NCI-H345 treated with DMSO at 0.1 percent for 48 hours (cell line): ENCODE results near the gene PRDM2.

Experiments
- DNase-seq: peaks from one replicate; lab custom pipeline; 2025; ENCODE audit not compliant: unreplicated experiment; lab: John Stamatoyannopoulos, UW

Gene PRDM2

DNA sequence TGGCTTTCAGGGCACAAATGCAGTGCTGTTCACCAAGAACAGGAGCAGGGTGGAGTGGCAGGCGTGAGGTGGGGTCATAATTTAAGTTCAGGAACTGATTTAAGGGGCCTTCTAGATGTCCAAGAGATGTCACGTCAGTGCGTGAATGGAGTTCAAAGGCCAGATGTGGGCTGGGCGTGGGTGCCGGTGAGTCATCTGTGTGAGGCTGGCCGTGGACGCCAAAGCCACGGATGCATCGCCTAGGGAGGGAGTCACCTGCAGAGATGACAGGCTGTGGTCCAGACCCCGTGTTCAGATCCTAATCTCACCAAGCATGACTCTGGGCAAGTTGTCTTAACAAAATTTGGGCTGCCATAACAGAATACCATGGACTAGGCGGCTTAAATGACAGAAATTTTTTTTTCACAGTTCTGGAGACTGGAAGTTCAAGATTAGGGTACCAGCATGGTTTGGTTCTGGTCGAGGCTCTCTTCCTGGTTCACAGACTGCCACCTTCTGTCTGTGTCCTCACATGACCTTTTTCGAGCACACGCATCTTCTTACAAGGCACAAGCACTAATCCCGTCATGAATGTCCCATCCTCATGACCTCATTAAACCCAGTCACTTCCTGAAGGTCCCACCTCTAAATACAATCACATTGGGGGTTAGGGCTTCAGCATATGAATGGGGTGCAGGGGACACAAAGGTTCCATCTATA, 109.6 kb downstream of the PRDM2 start:
- DNase-seq: no peak

DNA sequence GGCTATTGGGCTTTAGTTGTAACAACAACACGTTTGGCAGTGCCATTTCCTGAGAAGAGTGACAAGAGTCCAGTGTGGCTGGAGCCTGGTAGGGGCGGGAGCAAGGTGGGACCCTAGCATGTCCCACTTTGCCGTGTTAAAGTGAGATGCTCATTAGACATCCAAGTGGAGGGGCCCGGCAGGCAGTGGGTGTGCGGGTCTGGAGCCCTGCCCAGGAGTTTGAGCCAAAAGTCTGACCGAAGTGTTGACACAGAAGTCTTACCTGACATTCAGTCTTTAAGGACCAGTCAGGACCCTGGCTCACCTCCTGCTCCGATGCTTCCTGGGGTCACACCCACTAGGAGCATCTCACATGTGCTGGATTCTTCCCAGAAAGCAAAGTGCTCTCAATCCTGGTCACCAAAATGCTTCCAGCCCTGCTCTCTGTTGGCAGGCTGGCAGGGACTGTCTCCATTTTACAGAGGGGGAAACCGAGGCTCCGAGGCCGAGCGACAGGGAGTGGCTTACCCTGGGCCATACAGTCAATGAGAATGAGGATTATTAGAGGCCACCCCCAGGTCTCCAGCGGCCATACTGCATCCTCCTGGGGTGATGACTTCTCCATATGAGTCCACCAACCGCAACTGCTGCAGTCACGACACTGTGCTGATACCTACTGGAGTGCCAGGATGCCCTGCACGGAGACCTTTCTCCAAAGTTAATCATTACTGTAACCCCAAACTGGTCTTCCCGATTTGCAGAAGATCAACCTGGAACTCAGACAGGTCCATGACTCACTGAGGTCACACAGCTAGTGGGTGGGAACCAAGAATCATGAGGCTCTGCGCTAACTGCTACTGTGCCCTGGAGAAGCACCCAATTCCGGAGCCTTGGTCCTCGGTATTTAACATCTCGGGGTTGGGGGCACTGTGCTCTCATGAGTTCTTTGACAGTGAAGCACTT, 112.7 kb downstream of the PRDM2 start:
- no peak for DNase-seq

DNA sequence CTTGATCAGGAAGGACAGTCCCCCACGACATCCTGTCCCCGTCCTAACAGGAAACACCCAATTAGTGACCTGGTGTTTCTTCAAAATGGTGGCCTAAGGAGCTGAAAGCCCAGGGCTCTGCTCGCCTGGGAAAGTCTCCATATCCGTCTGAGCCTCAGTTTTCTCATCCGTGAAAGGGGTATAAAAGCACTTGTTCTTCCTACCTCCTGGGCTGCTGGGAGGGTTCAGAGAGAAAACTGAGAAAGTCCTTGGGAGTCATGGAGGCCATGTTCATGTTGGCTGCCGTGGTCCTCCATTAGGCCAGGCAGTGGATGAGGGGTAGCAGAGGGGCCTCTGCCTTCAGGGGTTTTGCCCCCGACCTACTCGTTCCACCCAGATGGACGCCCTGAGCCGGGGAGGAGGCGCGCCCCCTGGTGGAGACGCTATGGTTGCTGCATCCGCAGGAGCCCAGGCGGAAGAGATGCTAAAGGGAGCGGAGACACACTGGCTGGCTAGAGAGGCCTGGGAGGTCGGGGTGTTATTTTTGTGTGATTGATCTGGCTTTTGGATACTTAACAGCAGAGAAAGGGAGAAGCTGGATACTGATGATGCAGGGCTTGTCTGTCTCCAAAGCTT, 113.5 kb downstream of the PRDM2 start:
- no peak for DNase-seq

DNA sequence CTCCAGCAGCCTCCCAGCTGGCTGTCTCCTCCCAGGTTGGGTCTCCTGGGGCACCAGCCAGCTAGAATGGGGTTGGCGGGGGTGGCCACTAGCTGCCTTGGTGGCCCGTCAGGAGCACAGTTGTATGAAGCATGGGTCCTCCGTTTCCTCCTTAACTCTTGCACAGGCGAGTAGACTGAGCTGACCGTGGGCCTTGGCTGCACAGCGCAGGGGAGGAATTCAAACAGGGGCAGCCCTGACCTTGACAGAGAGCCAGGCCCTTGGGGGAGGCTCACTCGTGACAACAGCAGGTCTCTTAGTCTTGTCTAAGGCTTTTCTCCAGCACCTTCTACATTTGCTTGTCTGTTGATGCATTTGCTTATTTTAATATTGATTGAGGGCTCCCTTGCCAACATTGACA, 114.1 kb downstream of the PRDM2 start:
- no peak for DNase-seq

DNA sequence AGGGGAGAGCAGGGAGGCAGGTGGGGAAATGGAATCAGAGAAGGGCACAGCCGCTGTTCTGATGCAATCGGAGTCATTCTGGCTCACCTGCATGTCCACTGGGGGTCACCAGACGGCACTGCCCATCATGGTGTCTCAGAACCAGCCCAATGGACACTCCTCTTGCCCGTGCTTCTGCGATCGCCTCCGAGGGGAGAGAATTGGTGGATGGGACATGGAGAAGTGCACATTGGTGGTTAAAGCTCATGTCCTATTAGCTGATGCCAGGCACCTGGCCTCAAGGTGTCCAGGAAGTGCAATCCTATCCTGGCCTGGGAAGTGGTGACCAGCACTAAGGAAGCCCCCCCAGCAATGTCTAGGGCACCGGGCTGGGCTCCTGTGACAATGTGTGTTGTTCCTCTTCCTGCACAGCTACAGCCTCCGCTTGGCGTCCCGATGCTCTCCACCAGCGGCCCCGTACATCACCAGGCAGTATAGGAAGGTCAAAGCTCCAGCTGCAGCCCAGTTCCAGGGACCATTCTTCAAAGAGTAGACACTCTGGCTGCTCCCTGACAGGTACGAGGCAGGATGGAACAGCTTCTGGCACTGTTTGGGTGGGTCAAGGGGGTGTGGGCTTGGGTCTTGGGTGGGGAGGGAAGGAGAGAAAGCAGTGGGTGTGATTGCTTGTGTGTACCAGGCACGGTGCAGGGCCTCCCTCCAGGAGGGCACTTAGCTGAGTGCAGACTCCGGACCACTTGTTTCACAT, 116.2 kb downstream of the PRDM2 start:
- no peak for DNase-seq

DNA sequence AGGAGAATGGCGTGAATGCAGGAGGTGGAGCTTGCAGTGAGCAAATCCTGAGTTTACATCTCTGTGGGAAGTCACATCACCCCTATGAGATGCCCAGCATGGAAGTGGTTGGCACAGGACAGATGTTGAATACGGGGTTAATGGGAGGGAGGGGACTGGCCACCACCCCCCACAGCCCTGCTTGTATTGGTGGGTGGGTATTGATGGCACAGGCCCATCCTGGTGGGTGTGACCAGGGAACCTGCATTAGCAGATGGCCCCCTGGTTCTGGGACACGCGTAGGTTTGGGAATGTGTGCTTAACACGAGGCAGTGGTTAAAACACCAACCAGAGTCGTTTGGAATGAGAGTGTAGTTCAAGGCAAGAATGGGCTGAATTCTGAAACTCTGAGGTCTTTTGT, 117.9 kb downstream of the PRDM2 start:
- DNase-seq: no peak

DNA sequence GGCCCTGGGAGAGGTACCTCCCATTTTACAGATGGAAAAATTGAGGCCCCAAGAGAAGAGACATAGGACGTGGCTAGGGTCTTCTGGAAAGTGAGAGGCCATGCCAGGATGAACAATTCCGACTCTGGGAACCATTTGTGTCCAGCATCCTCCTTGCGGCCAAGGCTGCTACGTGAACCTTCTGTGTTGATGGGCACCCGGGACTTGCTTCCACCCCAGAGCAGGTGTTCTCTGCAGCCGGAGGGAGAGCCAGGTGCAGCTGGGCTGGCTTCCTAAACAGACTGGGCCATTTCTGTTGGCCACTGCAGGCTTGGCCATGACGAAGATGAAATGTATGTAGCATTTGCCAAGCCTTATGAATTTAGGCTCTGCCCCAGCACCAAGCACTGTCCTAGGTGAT, 118.9 kb downstream of the PRDM2 start:
- no peak for DNase-seq

DNA sequence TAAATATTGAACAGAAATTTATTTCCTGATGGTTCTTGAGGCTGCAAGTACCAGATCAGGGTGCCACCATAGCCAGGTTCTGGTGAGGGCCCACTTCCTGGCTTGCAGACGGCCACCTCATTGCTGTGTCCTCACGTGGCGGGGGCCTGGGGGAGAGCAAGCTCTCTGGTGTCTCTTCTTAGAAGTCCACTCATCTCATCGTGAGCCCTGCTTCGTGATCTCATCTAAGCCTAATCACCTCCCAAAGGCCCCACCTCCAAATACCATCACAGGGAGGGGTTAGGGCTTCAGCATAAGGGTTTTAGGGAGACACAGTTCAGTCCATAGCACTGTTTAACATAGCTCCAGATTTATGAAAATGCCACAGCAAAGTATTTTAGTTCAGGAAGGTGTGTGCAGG, 119.7 kb downstream of the PRDM2 start:
- DNase-seq: no peak

DNA sequence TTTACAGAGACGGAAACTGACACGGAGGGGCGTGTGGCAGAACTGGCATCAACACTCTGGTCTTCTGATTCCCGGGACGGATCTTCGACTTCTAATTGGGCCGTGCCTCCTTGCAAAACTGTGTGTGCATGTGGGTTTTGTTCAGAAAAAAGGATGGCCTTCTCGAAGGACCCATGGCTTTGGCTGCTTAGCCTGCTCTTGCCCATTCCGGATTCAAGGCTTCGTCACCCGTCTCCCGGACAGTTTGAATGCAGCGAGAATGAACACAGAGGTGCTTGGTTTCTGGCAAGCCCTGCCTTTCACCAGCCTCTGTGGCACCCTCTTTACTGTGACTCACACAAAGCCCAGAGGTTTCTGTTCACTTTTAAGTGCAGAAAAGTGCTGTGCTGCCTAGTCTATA, 120.1 kb downstream of the PRDM2 start:
- no peak for DNase-seq

DNA sequence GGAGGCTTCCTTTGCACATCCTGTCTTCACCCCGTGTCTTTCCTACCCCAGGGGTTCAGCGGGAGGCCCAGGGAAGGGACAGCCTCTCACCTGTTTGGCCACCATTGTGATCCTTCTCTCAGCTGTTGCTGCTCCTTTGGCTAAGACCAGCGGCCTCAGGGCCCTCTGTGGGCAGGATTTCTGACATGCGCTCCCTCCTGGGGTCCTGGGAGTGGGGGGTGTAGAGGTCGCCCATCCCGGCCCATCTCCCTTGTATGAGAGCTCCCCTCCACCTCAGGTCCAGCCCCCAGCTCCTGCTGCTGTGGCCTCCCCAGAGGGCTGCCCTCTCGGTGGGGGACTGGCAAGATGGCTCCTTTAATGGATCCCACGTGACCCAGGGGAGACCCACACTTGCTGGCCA, 120.5 kb downstream of the PRDM2 start:
- DNase-seq: no peak

DNA sequence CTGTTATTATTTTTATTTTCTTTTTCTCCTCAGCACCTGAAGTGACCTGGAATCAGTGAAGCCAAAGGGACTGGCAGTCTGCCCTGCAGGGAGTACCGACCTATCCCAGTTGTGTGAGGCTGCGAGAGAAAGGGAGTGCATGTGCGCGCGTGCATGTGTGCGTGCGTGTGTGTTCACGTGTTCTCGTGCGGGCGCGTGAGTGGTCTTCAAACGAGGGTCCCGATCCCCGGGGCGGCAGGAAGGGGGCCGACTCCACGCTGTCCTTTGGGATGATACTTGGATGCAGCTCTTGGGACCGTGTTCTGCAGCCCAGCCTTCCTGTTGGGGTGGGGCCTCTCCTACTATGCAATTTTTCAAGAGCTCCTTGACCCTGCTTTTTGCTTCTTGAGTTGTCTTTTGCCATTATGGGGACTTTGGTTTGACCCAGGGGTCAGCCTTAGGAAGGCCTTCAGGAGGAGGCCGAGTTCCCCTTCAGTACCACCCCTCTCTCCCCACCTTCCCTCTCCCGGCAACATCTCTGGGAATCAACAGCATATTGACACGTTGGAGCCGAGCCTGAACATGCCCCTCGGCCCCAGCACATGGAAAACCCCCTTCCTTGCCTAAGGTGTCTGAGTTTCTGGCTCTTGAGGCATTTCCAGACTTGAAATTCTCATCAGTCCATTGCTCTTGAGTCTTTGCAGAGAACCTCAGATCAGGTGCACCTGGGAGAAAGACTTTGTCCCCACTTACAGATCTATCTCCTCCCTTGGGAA, 123.3 kb downstream of the PRDM2 start:
- no peak for DNase-seq

DNA sequence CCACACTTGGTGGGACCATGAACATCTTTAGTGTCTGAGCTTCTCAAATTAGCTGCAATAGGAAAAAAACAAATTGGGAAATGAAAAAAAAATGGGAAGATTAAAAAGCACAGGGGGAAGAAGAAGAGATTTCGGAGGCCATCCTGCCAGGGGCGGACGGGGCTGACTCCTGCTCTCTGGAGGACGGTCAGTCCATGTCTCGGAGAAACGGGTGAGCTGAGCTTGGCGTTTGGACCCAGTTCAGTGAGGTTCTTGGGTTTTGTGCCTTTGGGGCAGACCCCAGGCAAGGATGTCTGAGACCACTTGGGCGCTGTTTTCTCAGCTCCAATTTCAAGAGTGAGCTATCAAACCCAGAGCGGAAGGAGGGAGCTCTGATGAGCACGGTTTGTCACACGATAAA, 123.9 kb downstream of the PRDM2 start:
- no peak for DNase-seq

DNA sequence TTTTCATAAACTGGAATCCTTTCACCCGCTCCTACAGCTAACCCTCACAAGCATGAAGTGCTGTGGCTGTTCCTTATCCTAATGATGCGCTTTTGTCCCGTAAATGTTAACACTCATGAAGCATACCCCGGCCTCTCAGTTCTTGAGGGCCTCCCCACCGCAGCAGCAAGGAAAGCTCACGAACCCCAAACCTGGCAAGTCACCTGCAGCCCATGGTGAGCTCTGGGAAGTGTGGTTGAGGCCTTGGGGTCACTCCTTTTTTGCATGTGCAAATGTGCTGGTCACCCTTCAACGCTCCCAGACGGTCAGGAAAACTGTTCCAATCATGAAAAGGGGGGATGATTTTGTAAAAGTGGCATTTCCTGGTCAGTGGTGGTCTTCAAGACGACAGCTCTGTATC, 124.6 kb downstream of the PRDM2 start:
- no peak for DNase-seq

DNA sequence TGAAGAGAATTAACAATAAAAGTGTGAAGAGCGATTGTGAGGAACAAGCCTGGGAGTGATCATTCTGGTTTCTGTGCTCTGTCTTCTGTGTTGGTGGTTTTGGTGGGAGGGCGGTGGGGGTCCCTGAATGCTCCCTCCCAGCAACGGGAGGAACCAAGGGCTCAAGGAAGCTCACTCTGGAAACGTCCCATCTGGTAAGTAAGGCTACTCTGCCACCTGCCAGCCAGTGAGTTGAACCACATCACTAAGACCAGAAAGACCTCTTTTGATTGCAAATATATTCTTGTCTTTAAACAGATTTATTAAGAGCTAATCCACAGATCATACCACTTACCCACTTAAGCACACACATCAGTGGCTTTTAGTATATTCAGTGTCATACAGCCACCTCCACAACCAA, 125.0 kb downstream of the PRDM2 start:
- DNase-seq: no peak

DNA sequence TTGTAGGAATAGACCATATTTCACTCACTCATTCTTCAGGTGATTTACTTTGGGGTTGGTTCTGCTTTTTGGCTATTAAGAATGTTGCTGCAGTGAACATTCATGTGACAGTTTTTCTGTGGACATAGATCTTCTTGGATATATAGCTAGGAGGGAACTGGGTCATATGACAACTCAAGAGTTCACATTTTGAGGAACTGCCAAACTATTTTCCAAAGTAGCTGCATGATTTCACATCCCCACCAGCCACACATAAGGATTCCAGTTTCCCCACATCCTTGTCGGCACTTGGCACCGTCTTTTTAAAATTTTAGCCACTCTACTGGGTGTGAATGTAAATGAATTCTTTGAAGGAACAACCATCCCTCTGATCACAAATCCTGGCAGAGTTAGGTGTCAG, 126.0 kb downstream of the PRDM2 start:
- no peak for DNase-seq

DNA sequence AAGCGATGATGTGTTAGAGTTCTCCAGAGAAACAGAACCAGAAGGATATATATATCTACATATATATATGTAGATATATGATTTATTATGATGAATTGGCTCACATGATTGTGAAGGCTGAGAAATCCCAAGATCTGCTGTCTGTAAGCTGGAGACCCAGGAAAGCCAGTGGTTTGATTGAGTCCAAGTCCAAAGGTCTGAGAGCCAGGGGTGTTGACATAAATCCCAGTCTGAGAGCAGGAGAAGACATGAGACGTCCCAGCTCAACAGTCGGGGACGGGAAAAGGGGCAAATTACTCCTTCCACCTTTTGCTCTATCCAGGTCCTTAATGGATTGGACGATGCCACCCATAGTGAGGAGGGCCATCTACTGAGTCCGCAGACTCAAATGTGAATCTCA, 126.6 kb downstream of the PRDM2 start:
- no peak for DNase-seq

DNA sequence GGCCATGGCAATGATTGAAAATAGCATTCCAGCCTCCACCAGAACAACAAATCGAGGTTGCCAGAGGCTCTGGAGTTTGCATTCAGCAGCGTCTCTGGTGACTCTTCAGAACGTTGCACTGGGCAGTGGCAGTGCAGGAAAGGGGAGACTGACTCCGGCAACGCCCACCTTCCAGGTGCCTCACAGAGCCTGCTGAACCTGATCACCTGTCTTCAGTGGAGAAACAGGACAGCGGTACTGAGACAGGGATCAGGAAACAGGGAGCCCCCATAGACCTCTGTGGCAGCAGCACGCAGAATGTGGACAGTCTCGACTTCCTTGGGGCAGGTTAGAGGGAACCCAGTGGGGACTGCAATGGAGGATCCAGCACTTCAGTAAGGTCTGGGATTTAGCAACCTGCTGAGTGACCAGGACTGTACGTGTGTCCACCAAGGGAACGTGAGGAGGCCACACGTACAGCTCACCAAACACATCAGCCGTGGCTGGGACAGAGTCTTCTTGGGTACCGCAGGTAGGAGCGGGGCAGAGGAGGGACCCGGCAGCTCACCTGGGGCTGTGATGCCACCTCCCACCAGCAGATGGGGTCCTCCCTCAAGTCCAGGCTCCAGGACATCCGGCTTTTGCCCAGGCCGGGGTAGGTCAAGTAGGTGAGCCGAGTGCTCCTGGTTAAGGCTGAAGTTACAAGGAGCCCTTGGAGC, 128.6 kb downstream of the PRDM2 start:
- DNase-seq: no peak

DNA sequence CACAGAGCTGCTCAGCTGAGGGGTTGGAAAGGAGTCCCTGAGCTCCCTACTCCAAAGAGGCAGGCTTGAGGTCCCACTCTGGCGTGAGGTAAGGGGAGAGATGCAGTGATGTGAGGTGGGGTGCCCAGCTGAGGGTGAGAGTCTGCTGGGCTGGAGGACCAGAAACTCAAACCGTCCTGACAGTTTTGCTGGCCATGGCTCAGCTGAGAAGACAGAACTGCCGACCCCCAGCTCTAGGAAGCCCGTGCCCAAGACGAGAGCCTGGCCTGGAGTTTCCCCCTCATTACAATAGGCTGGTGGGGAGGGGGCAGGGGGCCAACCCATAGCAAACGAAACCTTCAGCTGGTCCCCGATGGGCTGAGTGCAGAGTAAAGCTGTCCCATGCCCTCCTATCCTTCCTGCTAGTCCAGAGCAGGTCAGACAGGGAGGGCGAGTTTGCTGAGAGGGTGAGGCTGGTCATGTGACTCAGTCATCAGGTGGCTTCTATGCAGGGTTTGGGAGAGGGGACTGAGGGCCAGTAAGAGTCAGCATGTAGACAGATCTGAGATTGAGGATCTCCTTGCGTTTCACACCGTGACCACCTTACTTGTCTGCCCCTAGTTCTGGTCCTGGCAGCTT, 129.3 kb downstream of the PRDM2 start:
- no peak for DNase-seq

DNA sequence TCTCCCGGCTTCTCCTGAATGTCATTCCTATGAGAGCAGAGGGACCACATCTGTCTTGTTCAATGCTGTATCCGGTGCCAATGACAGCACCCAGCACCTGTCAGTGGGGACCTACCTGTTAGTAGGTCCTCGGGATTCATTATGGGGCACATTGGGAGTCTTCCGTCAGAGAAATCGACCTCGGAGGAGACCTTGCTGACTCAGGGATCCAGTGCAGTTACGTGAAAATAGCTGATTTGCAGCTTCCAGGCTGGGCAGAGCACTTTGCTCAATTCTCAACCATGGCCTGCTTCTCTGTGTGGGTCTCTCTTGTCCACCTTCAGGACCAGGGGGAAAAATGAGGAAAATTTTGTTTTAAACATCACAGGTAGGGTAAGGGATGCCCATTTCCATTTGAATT, 130.2 kb downstream of the PRDM2 start:
- no peak for DNase-seq
